GM06990 (cell line): ENCODE measurements around the gene MTCP1.

Source experiments
- DNase-seq: peaks from one replicate; pipeline ENCODE4 v3.0.0-alpha.2; 2011; ENCODE audit not compliant: insufficient read length; ENCODE audit errors: extremely low read depth
- H3K27me3 ChIP-seq: replicated peaks from 2 replicates; pipeline ENCODE4 v1.6.0; 2011; ENCODE audit warnings: low read length; ENCODE audit not compliant: control insufficient read depth, insufficient read depth
- H3K36me3 ChIP-seq: 2 replicates; pipeline ENCODE4 v1.5.1; 2011; ENCODE audit warnings: low read length; ENCODE audit not compliant: control insufficient read depth, insufficient read depth
- H3K4me3 ChIP-seq: replicated peaks from 2 replicates; pipeline ENCODE4 v1.5.1; 2011; ENCODE audit warnings: low read depth, mild to moderate bottlenecking, control low read depth, low read length
- TF ChIP-seq, protein P1 (sequence below): IDR thresholded peaks from 2 replicates; pipeline ENCODE4 v1.5.1; 2011; ENCODE audit warnings: low read length, control low read depth, mild to moderate bottlenecking, inconsistent platforms; ENCODE audit not compliant: insufficient read depth, poor library complexity, severe bottlenecking

MTCP1 gene

DNA sequence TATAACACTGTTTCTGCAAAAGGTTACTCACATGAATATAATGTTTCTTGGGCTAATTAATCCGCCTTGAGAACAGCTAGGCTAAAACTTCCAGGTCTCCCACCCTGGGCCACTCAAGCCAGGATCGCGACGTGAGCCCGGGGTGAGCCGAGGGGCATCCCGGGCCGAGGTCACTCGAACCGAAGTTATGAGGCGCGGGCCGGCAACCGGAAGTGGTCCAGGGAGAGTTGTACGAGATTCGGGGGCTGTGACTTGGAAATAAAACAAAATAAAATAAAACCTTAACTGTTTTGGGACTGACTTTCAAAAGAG lies 317 bp downstream of the MTCP1 start:
- TF ChIP-seq, protein P1, sequence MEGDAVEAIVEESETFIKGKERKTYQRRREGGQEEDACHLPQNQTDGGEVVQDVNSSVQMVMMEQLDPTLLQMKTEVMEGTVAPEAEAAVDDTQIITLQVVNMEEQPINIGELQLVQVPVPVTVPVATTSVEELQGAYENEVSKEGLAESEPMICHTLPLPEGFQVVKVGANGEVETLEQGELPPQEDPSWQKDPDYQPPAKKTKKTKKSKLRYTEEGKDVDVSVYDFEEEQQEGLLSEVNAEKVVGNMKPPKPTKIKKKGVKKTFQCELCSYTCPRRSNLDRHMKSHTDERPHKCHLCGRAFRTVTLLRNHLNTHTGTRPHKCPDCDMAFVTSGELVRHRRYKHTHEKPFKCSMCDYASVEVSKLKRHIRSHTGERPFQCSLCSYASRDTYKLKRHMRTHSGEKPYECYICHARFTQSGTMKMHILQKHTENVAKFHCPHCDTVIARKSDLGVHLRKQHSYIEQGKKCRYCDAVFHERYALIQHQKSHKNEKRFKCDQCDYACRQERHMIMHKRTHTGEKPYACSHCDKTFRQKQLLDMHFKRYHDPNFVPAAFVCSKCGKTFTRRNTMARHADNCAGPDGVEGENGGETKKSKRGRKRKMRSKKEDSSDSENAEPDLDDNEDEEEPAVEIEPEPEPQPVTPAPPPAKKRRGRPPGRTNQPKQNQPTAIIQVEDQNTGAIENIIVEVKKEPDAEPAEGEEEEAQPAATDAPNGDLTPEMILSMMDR: no peak
- H3K36me3 ChIP-seq: no peaks in the 10 kb centered on the region
- peak overlapping the region; percentile 69 for H3K4me3 ChIP-seq
- no peaks in the 10 kb centered on the region for H3K27me3 ChIP-seq
- DNase-seq: no peak

DNA sequence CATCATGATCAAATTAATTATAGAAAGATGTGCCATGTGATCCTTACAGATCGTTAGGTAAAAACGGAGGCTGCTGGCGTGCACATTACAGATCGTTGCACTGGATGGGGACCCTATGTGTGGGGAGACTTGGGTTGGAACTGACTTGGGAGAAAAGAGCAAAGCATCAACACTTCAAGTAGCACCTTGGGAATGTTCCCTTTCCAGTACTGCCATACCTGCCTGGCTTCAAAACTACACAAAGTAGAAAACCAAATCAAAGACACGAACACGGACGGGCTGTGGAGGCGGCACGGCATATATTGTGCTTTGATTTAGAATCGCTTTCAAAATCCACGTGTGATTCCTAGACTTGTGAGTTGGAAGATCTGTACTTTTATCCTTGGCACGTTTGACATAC lies 898 bp downstream of the MTCP1 start:
- no peak for DNase-seq
- Histone ChIP-seq H3K4me3 (peak overlapping the region; percentile 69), H3K27me3 (no peaks in the 10 kb centered on the region), H3K36me3 (no peaks in the 10 kb centered on the region; the same call in 1 of the 2 replicates)
- TF ChIP-seq, protein P1: no peak

DNA sequence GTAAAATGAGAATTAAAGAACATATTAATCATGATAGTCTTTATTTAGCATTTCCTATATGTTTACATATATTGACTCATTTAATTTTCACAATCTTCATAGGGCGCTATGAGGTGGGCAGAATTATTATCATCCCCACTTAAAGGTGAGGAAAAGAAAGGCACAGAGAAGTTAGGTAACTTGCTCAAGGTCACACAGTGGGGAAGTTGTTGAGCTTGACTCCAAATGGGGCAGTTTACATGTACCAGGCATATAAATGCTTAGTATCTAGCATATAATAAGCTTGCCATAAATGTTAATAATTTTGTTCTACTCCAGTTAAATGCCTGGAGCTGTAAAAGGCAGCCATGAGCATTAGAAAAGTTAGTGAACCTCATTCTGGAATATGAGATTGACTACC lies 1.5 kb downstream of the MTCP1 start:
- Histone ChIP-seq H3K36me3 (no peaks in the 10 kb centered on the region; the same call in 1 of the 2 replicates), H3K4me3 (peak overlapping the region; percentile 69), H3K27me3 (no peaks in the 10 kb centered on the region)
- TF ChIP-seq, protein P1: no peak
- no peak for DNase-seq

DNA sequence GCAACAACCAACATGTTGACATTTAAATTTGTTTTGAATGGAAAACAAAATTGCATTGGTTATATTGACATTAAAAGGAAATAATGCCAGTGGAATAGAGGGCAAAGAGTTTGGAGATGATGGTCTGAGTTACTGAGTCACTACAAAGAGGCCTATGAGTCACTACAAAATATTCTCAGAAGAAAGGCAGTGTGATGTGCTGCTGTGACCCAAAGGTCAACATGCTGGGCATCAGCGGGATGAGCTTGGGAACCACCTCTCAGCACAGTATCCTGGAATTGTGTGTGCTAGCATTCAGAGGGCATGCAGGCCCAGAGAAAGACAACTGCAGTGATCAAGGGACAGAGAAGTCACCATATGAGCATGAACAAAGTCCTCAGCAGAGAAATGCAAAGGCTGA lies 2.8 kb downstream of the MTCP1 start:
- H3K4me3 ChIP-seq: no peak overlapping the region
- TF ChIP-seq, protein P1: no peak
- DNase-seq: no peak
- H3K36me3 ChIP-seq: no peaks in the 10 kb centered on the region; the same call in 1 of the 2 replicates
- no peaks in the 10 kb centered on the region for H3K27me3 ChIP-seq

DNA sequence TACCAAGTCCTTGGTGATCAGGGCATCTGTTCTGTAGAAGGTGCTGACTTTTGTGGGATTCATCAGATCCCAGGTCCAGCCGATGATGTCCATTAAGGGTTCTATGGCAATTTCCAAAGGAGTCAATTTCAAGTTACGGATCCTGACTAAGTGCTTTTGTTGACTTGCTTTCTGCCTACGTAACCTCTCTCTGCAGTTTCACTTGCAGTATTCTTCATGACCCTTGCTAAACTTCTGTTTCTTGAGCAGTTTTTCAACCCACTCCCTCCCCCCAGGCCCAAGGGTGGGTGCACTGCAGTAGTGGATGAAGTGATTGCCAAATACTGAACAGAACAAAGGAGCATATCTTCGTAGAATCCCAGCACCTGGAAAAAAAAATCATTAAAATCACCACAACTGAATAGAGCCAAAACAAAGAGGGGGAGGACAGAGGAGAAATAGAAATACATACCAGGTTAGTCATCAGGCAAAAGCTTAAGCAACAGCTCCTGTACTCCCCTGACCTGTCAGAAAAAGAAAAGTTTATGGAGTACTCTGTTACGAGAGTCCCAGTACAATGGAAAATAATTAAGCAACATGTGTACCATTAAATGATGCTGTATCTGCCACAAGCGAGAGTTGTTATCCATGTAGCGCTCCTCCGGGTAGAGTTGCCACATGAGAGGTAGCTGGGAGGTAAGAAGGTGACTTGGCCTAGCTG lies 5.8 kb downstream of the MTCP1 start:
- H3K36me3 ChIP-seq: no peaks in the 10 kb centered on the region; the same call in 1 of the 2 replicates
- no peaks in the 10 kb centered on the region for H3K27me3 ChIP-seq
- DNase-seq: no peak
- TF ChIP-seq, protein P1: no peak
- H3K4me3 ChIP-seq: no peak overlapping the region

DNA sequence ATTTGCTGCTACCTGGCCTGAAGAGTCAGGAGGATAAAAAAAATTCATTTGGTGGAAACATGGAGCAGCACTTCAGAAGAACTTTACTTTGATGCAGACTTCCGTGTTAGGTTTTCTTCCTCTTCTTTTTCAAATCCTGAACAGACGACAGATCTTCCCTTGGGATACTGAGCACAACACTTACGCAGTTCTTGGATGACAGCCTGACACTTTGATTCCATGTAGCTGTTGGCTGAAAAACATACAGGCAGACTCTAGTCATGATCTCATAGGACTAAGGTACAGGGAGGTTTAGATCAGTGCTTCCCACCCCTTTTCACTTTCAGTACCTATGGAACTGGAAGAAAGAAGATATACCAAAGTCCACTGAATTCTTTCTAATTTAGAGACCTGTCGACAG lies 9.2 kb downstream of the MTCP1 start:
- Histone ChIP-seq H3K27me3 (no peaks in the 10 kb centered on the region), H3K4me3 (no peak overlapping the region), H3K36me3 (no peaks in the 10 kb centered on the region; the same call in 1 of the 2 replicates)
- TF ChIP-seq, protein P1: no peak
- DNase-seq: no peak
